Caco-2 (cell line): ENCODE data around the gene C6orf89. TPM values are rescaled to one million over a fixed set of nuclear protein-coding genes. Genes with fewer than 3 reads are reported as not detected.

Experiments used
- BruUV-seq: library from RNA; stranded (reverse); fragments of 400-500 nt; replicated peaks from 2 replicates; lab custom pipeline; 2021; lab: Mats Ljungman, UMichigan
- CTCF ChIA-PET: fragments of 300-600 bp; sonication (Branson Sonifier 250); formaldehyde crosslinking; loops from one replicate; lab custom pipeline; 2022; ENCODE audit warnings: antibody characterized with exemption; lab: Charles Lee
- POLR2A ChIA-PET: fragments of 300-600 bp; sonication (Branson Sonifier 250); formaldehyde crosslinking; loops from one replicate; lab custom pipeline; 2022; ENCODE audit warnings: antibody characterized with exemption; lab: Charles Lee
- DNase-seq, 2 experiments: peaks; one replicate each; pipeline versions ENCODE4 v3.0.0 to v3.0.0-alpha.2; 2020 to 2022
- H3K27me3 ChIP-seq: replicated peaks from 2 replicates; pipeline ENCODE4 v1.6.0; 2011; ENCODE audit warnings: low read length; ENCODE audit not compliant: control insufficient read depth, insufficient read depth
- H3K36me3 ChIP-seq: 2 replicates; pipeline ENCODE4 v1.5.1; 2011; ENCODE audit warnings: low read length; ENCODE audit not compliant: control insufficient read depth, insufficient read depth
- H3K4me1 ChIP-seq: fragments of 250-450 bp; sonication (Bioruptor Pico); 2 replicates; pipeline ENCODE4 v1.5.1; 2020; ENCODE audit warnings: mild to moderate bottlenecking
- H3K4me3 ChIP-seq: 2 replicates; pipeline ENCODE4 v1.5.1; 2011; ENCODE audit warnings: low read depth, mild to moderate bottlenecking, control low read depth, low read length
- H3K9me3 ChIP-seq: fragments of 250-450 bp; sonication (Bioruptor Pico); 2 replicates; pipeline ENCODE4 v1.5.1; 2020; ENCODE audit warnings: mild to moderate bottlenecking, moderate library complexity
- H3K27ac Mint-ChIP-seq: one replicate; pipeline ENCODE4 v1.8.0; 2022; ENCODE audit warnings: mixed read lengths; ENCODE audit not compliant: unreplicated experiment
- H3K27me3 Mint-ChIP-seq: one replicate; pipeline ENCODE4 v1.8.0; 2022; ENCODE audit warnings: mixed read lengths; ENCODE audit not compliant: insufficient read depth, unreplicated experiment
- H3K36me3 Mint-ChIP-seq: one replicate; pipeline ENCODE4 v1.8.0; 2022; ENCODE audit warnings: mild to moderate bottlenecking, mixed read lengths; ENCODE audit not compliant: insufficient read depth, unreplicated experiment
- H3K4me1 Mint-ChIP-seq: one replicate; pipeline ENCODE4 v1.8.0; 2022; ENCODE audit warnings: low read depth, mixed read lengths; ENCODE audit not compliant: unreplicated experiment
- H3K4me3 Mint-ChIP-seq: one replicate; pipeline ENCODE4 v1.8.0; 2022; ENCODE audit warnings: mild to moderate bottlenecking, moderate library complexity, mixed read lengths; ENCODE audit not compliant: unreplicated experiment
- H3K9me3 Mint-ChIP-seq: one replicate; pipeline ENCODE4 v1.8.0; 2022; ENCODE audit warnings: mixed read lengths; ENCODE audit not compliant: unreplicated experiment
- intact Hi-C: fragments of 100-400 bp; cut with micrococcal nuclease; formaldehyde crosslinking; loops from one replicate; pipeline ENCODE4 v1.10.0; 2022; ENCODE audit not compliant: unreplicated experiment
- total RNA-seq: library from RNA; stranded (reverse); gene quantifications from 2 replicates; pipeline ENCODE4 v1.2.3, GENCODE V29; 2022
- TF ChIP-seq, protein P1 (sequence below), 2 experiments: fragments of 200-600 bp in 1 of 2; IDR thresholded peaks; 1 replicate in 1 of 2; 2 replicates in 1 of 2; pipeline versions ENCODE4 v1.5.1 to v1.8.0; 2011 to 2022; ENCODE audit warnings: antibody characterized with exemption in 1 of 2, control low read depth in 1 of 2, inconsistent platforms in 1 of 2, low read depth in 1 of 2, low read length in 1 of 2, mild to moderate bottlenecking in 1 of 2, moderate library complexity in 1 of 2; ENCODE audit not compliant: insufficient read depth in 1 of 2, severe bottlenecking in 1 of 2, unreplicated experiment in 1 of 2

The C6orf89 gene
- total RNA-seq, 1 experiment from 2014 or later = 24.4 TPM

DNA sequence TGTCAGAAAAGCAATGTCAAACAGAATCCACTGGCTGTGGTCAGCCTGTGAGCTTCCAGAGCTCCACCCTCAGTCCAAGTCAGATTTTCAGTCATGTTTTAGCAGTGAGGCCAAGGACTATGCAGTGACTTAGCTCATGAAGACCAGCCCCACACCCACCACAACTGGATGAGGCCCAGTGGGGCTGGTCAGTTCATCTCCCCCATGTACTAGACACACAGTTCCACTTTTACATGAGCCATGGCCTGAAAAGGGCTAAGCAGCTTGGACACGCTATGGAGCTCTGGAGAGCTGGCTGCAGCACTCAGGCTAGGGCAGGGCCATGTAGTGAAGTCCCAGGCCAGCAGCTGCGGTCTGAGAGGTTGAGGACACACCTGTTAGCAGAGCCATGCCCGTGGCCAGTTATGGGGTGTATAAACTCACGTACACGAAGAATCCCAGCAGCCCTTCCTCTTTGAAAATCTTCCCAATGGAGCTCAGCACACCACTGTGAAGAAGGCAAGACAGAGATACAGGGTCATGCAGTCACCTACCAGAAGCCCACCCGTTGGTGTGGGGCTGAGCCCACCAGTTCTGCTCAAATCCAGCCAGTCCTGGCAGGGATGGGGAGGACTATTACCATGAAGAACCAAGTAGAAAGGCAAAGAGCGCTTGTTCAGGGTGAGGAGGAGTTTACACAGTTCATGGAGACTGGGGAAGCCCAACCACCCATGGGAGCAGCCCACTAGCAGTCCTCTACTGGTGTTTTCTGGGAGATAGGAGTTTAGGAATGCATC is 89.7 kb downstream of the C6orf89 start:
- intact Hi-C loops = loop anchor here (5.0 kb wide), 1 partner anchor 42 kb away; no protein-coding TSS in a partner anchor
- H3K36me3 ChIP-seq = peaks cover 6% of the 10 kb centered on the region
- DNase-seq = no peak
- TF ChIP-seq, protein P1, sequence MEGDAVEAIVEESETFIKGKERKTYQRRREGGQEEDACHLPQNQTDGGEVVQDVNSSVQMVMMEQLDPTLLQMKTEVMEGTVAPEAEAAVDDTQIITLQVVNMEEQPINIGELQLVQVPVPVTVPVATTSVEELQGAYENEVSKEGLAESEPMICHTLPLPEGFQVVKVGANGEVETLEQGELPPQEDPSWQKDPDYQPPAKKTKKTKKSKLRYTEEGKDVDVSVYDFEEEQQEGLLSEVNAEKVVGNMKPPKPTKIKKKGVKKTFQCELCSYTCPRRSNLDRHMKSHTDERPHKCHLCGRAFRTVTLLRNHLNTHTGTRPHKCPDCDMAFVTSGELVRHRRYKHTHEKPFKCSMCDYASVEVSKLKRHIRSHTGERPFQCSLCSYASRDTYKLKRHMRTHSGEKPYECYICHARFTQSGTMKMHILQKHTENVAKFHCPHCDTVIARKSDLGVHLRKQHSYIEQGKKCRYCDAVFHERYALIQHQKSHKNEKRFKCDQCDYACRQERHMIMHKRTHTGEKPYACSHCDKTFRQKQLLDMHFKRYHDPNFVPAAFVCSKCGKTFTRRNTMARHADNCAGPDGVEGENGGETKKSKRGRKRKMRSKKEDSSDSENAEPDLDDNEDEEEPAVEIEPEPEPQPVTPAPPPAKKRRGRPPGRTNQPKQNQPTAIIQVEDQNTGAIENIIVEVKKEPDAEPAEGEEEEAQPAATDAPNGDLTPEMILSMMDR (IDR thresholded peaks at IDR 0.05; ENCODE audit: insufficient read depth in 1 of 2, low read depth in 1 of 2, low read length in 1 of 2, severe bottlenecking in 1 of 2, unreplicated experiment in 1 of 2) = no peak
- H3K27ac Mint-ChIP-seq = no peak overlapping the region
- no peaks in the 10 kb centered on the region for H3K27me3 ChIP-seq
- POLR2A ChIA-PET = no interaction called here
- H3K9me3 ChIP-seq = no peaks in the 10 kb centered on the region
- no peaks in the 10 kb centered on the region for H3K27me3 Mint-ChIP-seq
- no TSS peak for BruUV-seq
- no peaks in the 10 kb centered on the region for H3K9me3 Mint-ChIP-seq
- H3K4me3 Mint-ChIP-seq = no peak overlapping the region
- H3K36me3 Mint-ChIP-seq = peaks cover 65% of the 10 kb centered on the region
- H3K4me1 ChIP-seq = no peaks in the 10 kb centered on the region
- CTCF ChIA-PET = interaction anchor here (1.1 kb wide), 1 partner anchor 237 kb away, joined by 3 read pairs; no protein-coding TSS in a partner anchor
- no peaks in the 10 kb centered on the region for H3K4me1 Mint-ChIP-seq
- no peak overlapping the region for H3K4me3 ChIP-seq

DNA sequence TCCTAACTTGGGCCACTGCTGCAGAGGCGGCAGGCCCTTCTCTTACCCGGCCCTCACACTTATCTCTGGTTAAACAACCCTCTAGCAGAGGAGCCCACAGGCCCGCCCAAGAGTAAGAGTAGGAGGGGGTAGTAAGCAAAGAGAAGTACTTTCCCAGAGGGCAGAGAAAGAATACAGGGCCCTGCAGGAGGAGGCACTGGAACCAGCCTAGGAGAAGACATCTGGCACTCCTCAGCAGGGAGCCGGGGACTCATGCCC is 90.2 kb downstream of the C6orf89 start:
- no peak overlapping the region for H3K4me3 Mint-ChIP-seq
- intact Hi-C loops = loop anchor here (5.0 kb wide), 1 partner anchor 41 kb away; no protein-coding TSS in a partner anchor
- no TSS peak for BruUV-seq

DNA sequence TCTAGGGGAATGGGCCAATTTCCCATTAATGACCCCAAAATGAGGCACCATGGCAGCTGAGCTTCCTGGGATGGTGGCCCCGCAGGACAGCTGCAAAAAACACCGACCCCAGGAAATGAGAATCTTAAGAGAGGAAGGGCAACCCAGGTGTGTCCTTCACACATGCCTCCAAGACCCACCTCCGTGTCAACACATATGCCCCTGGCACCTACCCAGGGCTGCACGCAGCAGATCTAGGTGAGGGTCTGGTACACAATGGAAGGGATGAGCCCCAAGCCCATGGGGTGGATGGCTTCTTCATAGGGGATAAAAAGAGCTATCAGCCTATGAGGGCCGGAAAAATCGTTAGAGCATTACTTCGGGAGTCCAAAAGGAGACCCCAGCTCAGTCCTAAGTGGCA is 90.8 kb downstream of the C6orf89 start:
- BruUV-seq = no TSS peak
- no peaks in the 10 kb centered on the region for H3K9me3 Mint-ChIP-seq
- peaks cover 70% of the 10 kb centered on the region for H3K36me3 Mint-ChIP-seq
- CTCF ChIA-PET = no interaction called here
- no peak overlapping the region for H3K27ac Mint-ChIP-seq
- intact Hi-C loops = loop anchor here (5.0 kb wide), 1 partner anchor 41 kb away; no protein-coding TSS in a partner anchor
- Histone ChIP-seq H3K4me1 (no peaks in the 10 kb centered on the region), H3K36me3 (peaks cover 7% of the 10 kb centered on the region), H3K4me3 (no peak overlapping the region), H3K9me3 (no peaks in the 10 kb centered on the region), H3K27me3 (no peaks in the 10 kb centered on the region)
- DNase-seq = no peak
- no peak overlapping the region for H3K4me3 Mint-ChIP-seq
- POLR2A ChIA-PET = no interaction called here
- H3K4me1 Mint-ChIP-seq = no peaks in the 10 kb centered on the region
- TF ChIP-seq, protein P1 (IDR thresholded peaks at IDR 0.05; ENCODE audit: insufficient read depth in 1 of 2, low read depth in 1 of 2, low read length in 1 of 2, severe bottlenecking in 1 of 2, unreplicated experiment in 1 of 2) = no peak
- no peaks in the 10 kb centered on the region for H3K27me3 Mint-ChIP-seq

More for the DNA sequence above, 90.2 kb downstream of the C6orf89 start:
- Mint-ChIP-seq H3K4me1 (no peaks in the 10 kb centered on the region), H3K27me3 (no peaks in the 10 kb centered on the region), H3K9me3 (no peaks in the 10 kb centered on the region), H3K36me3 (peaks cover 71% of the 10 kb centered on the region), H3K27ac (no peak overlapping the region)
- Histone ChIP-seq H3K4me1 (no peaks in the 10 kb centered on the region), H3K9me3 (no peaks in the 10 kb centered on the region), H3K36me3 (peaks cover 8% of the 10 kb centered on the region), H3K4me3 (no peak overlapping the region), H3K27me3 (no peaks in the 10 kb centered on the region)
- CTCF ChIA-PET = interaction anchor here (1.1 kb wide), 1 partner anchor 236 kb away, joined by 3 read pairs; no protein-coding TSS in a partner anchor
- DNase-seq = no peak
- TF ChIP-seq, protein P1 (IDR thresholded peaks at IDR 0.05; ENCODE audit: insufficient read depth in 1 of 2, low read depth in 1 of 2, low read length in 1 of 2, severe bottlenecking in 1 of 2, unreplicated experiment in 1 of 2) = no peak
- POLR2A ChIA-PET = no interaction called here
